ENCODE data around the gene NTN4.
"Not testable (repeated sequence)": the region's sequence is repeated elsewhere in the genome, so short reads cannot be mapped to it uniquely, and the experiment has no call there.

NTN4 gene

GRCh38 chr12:95705143-95705542, 85.4 kb downstream of the NTN4 start:
- DNase-seq (no peak), ATAC-seq (no peak)

GRCh38 chr12:95703986-95704385, 86.6 kb downstream of the NTN4 start:
- DNase-seq, result no peak
- no peak for ATAC-seq

GRCh38 chr12:95701722-95702418, 88.7 kb downstream of the NTN4 start:
- ATAC-seq (no peak), DNase-seq (no peak)

- ATAC-seq (no peak), DNase-seq (no peak)
Measured at GRCh38 chr12:95701275-95701674, 89.3 kb downstream of the NTN4 start.

- DNase-seq (no peak), ATAC-seq (peak; percentile 36)
Measured at GRCh38 chr12:95700316-95700785, 90.2 kb downstream of the NTN4 start.

- no peak for ATAC-seq
- no peak for DNase-seq
Measured at GRCh38 chr12:95699579-95699978, 91.0 kb downstream of the NTN4 start.

GRCh38 chr12:95694136-95694535, 96.4 kb downstream of the NTN4 start:
- no peak for DNase-seq
- ATAC-seq, result no peak

GRCh38 chr12:95693689-95694088, 96.9 kb downstream of the NTN4 start:
- DNase-seq (no peak), ATAC-seq (no peak)

- DNase-seq (no peak), ATAC-seq (no peak)
Measured at GRCh38 chr12:95690861-95691635, 99.5 kb downstream of the NTN4 start.

GRCh38 chr12:95687937-95688336, 102.6 kb downstream of the NTN4 start:
- no peak for DNase-seq
- ATAC-seq, result no peak

- ATAC-seq (no peak), DNase-seq (no peak)
Measured at GRCh38 chr12:95683418-95683817, 107.1 kb downstream of the NTN4 start.

GRCh38 chr12:95681210-95681765, 109.3 kb downstream of the NTN4 start:
- no peak for DNase-seq
- no peak for ATAC-seq

- ATAC-seq (no peak), DNase-seq (no peak)
Measured at GRCh38 chr12:95678684-95679083, 111.9 kb downstream of the NTN4 start.

GRCh38 chr12:95677782-95678181, 112.8 kb downstream of the NTN4 start:
- not testable (repeated sequence) for ATAC-seq, DNase-seq

- DNase-seq, result no peak
- no peak for ATAC-seq
Measured at GRCh38 chr12:95674631-95675030, 115.9 kb downstream of the NTN4 start.

GRCh38 chr12:95674163-95674562, 116.4 kb downstream of the NTN4 start:
- ATAC-seq, result no peak
- DNase-seq, result no peak

- ATAC-seq (no peak), DNase-seq (no peak)
Measured at GRCh38 chr12:95673576-95673975, 117.0 kb downstream of the NTN4 start.

- DNase-seq, result no peak
- ATAC-seq, result no peak
Measured at GRCh38 chr12:95672166-95672565, 118.4 kb downstream of the NTN4 start.

- ATAC-seq, result no peak
- DNase-seq, result no peak
Measured at GRCh38 chr12:95671265-95671664, 119.3 kb downstream of the NTN4 start.

GRCh38 chr12:95663525-95663924, 127.0 kb downstream of the NTN4 start:
- ATAC-seq (no peak), DNase-seq (no peak)

GRCh38 chr12:95661360-95661759, 129.2 kb downstream of the NTN4 start:
- ATAC-seq (no peak), DNase-seq (no peak)

GRCh38 chr12:95658386-95658785, 132.2 kb downstream of the NTN4 start:
- ATAC-seq (no peak), DNase-seq (no peak)

- not testable (repeated sequence) for ATAC-seq, DNase-seq
Measured at GRCh38 chr12:95654665-95655064, 135.9 kb downstream of the NTN4 start.

Measured in stimulated activated naive CD8-positive, alpha-beta T cell treated with anti-CD3 and anti-CD28 coated beads, Interleukin-15, Interleukin-2, amounts not matched to agents 100 U/mL and 50 U/mL, for 24 hours (primary cell).